ENCODE results near the gene TRPV2.

Gene TRPV2

DNA sequence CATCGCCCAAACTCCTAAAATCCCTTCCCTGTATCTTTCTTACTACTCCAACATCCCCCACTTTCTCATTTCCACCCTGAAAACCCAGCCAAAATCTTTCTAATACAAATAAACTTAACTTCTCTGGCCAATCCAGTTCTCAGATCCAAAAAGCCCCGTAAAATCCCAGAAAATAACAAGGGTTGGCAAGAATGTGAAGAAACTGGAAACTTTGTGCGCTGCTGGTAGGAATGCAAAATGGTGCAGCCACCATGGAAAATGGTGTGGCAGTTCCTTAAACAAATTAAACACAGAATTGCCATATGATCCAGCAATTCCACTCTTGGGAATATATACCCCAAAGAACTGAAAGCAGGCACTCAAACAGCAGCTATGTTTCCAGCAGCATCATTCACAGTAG, 52.5 kb downstream of the TRPV2 start:
- Mint-ChIP-seq H3K36me3 (ENCODE audit: low read depth) (no peaks in the 10 kb centered on the region), H3K4me3 (no peak overlapping the region), H3K4me1 (ENCODE audit: low read depth) (no peaks in the 10 kb centered on the region), H3K27ac (no peak overlapping the region), H3K9me3 (no peaks in the 10 kb centered on the region), H3K27me3 (no peaks in the 10 kb centered on the region)

DNA sequence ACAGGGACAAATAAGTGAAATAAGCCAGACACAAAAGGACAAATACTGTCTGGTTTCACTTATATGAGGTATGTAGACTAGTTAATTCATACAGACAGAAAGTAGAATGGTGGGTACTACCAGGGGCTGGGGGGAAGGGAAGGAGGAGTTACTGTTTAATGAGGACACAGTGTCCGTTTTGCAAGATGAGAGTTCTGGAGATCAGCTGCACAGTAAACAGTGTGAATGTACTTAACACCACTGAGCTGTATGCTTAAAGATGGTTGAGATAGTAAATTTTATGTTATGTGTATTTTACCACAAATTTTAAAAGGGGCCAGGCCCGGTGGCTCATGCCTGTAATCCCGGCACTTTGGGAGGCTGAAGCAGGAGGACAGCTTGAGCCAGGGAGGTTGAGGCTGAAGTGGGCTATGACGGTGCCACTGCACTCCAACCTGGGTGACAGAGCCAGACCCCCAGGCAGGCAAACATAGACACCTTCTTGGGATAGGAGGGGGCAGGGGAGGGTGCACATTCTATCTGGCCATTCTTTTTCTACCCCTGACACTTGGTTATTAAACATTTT, 53.1 kb downstream of the TRPV2 start:
- Mint-ChIP-seq H3K27ac (no peak overlapping the region), H3K4me1 (ENCODE audit: low read depth) (no peaks in the 10 kb centered on the region), H3K9me3 (no peaks in the 10 kb centered on the region), H3K27me3 (no peaks in the 10 kb centered on the region), H3K4me3 (no peak overlapping the region), H3K36me3 (ENCODE audit: low read depth) (no peaks in the 10 kb centered on the region)

DNA sequence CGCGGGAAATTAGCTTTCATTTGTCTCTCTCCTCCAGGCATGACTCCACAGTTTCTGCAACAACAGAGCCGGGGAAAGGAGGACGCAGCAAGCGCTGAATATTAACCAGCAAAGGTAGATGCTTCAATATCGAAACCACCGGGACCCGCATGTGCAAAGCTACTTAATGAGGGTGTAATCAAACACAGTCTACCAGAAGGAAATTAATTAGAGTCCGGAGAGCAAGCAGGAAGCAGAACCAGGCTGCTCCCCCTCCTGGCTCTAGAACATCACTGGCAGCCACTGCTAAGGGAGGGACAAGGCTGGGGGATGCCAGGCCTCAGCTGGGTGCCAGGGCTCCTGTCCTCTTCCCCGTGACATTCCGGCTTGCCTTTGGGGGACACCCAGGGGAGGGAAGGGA, 54.9 kb downstream of the TRPV2 start:
- no peaks in the 10 kb centered on the region for H3K9me3 Mint-ChIP-seq
- no peaks in the 10 kb centered on the region for H3K36me3 Mint-ChIP-seq (ENCODE audit: low read depth)
- H3K4me1 Mint-ChIP-seq (ENCODE audit: low read depth) = no peaks in the 10 kb centered on the region
- H3K27ac Mint-ChIP-seq = no peak overlapping the region
- no peak overlapping the region for H3K4me3 Mint-ChIP-seq
- H3K27me3 Mint-ChIP-seq = no peaks in the 10 kb centered on the region

DNA sequence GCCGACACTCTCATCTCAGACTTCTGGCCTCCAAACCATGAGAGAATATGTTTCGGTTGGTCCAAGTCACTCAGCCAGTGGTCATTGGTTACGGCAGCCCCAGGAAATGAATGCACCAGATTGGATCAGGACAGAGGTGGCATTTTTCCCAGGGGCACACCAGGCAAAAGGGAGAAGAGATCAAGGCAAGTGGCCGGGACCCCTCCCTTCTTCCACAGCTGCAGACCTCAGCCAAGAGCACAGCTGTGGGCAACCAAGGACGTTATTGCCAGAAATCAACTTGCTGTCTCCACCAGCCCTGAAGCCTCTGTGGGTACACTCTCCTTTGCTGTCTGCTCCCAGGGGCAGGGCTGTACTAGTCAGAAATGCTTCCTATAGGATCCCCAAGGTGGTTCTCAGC, 55.9 kb downstream of the TRPV2 start:
- no peaks in the 10 kb centered on the region for H3K9me3 Mint-ChIP-seq
- no peaks in the 10 kb centered on the region for H3K36me3 Mint-ChIP-seq (ENCODE audit: low read depth)
- no peak overlapping the region for H3K4me3 Mint-ChIP-seq
- H3K27ac Mint-ChIP-seq = no peak overlapping the region
- no peaks in the 10 kb centered on the region for H3K27me3 Mint-ChIP-seq
- H3K4me1 Mint-ChIP-seq (ENCODE audit: low read depth) = no peaks in the 10 kb centered on the region

DNA sequence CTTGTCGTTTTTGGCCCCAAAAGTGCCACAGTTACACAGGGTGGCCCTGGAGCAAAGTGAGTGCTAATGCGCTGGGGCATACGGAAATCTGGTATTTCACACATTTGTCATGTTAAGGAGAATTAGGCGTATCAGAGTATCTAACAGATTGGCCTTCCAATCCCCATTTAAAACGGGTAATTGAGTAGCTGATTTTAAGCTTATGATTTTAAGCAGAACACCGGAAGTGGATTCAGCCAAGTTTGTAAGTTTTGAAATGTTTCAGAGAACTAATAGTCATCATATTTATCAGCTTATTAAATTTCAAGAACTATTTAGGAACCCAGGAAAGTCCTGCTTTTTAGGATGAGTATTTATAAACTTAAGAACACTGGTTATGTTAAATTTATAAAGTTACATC, 57.2 kb downstream of the TRPV2 start:
- Mint-ChIP-seq H3K9me3 (no peaks in the 10 kb centered on the region), H3K36me3 (ENCODE audit: low read depth) (no peaks in the 10 kb centered on the region), H3K27me3 (no peaks in the 10 kb centered on the region), H3K4me1 (ENCODE audit: low read depth) (no peaks in the 10 kb centered on the region), H3K4me3 (no peak overlapping the region), H3K27ac (no peak overlapping the region)

DNA sequence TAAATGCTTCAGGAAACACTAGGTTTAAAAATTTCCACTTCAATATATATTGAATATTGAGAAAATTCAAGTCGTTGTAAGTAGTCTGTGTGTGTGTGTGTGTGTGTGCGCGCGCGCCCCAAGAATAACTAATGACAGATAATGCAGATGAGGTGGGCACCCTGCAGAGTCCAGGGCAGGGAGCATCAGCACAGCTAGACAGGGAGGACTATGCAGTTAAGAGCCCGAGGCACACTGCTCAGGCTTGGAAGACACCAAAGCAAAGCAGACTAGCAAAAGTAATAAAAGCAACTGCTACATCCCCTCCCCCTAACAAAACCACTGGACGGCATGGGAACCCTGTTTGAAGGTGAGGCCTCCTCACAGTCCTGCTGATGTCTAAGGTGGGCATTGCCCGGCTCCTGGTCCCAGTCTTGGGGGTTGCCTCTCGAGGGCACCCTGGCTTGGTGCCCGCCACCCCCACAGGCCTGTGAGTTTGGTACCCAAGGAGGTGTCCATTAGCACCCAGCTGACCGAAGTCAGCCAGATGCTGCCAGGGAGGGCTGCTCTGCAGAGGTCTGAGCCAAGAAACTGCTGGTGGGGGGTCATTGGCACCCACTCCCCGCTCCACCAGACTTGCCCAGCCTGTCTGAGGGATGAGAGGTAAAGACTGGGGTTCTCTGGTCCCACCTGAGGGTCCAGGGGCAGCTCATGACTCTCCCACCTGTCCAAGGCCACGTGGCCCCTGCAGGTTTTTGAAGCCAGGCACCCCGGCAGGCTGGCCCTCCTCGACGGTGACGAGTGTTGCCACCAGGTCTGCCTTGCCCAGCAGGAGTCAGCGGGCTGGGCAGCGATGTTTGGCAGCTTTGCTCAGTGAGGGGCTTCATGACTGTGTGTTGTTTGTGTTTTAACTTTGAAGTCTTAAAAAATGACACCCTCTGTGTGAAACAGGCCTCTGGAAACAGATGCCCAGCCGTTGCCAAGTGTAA, 58.0 kb downstream of the TRPV2 start:
- Mint-ChIP-seq H3K27ac (no peak overlapping the region), H3K27me3 (no peaks in the 10 kb centered on the region), H3K9me3 (no peaks in the 10 kb centered on the region), H3K36me3 (ENCODE audit: low read depth) (no peaks in the 10 kb centered on the region), H3K4me3 (no peak overlapping the region), H3K4me1 (ENCODE audit: low read depth) (no peaks in the 10 kb centered on the region)

DNA sequence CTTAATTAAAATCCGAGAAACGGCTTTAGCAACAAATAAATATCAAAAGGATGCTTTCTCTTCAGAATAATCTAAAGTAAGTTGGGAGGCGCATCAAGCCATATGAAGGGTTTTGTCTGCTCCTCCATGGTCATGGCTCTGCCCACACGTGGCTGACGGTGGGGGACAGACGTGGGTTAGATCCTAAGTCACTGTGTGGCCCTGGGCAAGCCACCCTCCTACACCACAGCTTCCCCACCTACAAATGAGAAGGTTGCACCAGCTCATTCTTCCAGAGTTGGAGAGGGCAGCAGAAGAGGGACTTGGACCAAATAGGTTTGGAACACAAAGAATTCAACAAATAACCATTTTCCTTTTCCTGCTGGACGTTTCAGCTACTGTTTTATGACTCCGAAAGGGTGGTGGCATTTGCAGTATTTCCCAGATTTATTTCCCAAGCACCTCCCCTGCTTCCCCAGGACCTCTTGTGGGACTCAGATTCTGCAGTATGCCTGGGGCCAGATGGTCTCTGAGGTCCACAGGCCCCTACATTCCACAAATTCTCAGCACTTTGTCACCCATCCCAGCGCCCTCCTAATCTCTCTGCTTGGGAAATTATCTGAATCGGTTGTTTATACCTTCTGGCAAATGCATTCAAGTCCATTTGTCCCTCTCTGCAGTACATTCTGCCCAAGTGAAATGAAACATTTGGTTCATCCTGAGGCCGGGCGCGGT, 58.8 kb downstream of the TRPV2 start:
- Mint-ChIP-seq H3K27me3 (no peaks in the 10 kb centered on the region), H3K27ac (no peak overlapping the region), H3K4me1 (ENCODE audit: low read depth) (no peaks in the 10 kb centered on the region), H3K9me3 (no peaks in the 10 kb centered on the region), H3K4me3 (no peak overlapping the region), H3K36me3 (ENCODE audit: low read depth) (no peaks in the 10 kb centered on the region)

DNA sequence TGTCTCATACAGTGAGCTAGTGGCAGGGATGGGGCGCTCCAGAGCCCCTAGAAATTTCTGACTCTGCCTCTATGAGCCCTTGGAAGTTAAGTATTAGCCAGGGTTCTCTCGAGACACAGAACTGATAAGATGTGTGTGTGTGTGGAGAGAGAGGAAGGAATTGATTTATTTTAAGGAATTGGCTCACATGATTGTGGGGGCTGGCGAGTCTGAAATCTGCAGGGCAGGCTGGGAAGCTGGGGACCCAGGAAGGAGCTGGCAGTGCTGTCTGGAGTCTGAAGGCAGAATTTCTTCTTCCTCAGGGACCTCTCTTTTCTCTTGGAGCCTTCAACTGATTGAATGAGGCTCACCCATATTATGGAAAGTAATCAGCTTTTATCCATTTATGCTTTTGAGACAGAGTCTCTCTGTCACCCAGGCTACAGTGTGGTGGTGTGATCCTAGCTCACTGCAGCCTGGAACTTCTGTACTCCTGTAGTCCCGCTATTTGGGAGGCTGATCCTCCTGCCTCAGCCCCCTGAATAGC, 59.9 kb downstream of the TRPV2 start:
- H3K27ac Mint-ChIP-seq = no peak overlapping the region
- no peaks in the 10 kb centered on the region for H3K4me1 Mint-ChIP-seq (ENCODE audit: low read depth)
- no peaks in the 10 kb centered on the region for H3K9me3 Mint-ChIP-seq

DNA sequence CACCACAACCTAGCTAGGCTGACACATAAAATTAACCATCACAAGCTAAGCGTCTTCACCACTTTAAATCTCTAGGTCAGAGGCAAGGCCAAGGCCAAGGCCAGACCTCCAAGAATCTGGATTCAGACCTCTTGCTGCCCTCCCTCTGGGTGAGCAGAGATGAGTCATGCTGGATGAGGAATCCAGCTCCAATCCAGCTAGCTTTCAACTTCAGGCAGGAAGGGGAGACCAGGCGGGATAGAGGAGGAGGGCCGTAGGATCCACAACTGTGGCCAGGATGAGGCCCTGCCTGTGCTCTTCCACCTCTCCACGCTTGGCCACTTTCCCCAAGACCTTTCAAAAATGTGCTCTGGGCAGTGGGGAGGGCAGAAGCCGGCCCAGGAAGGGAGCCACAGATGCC, 61.9 kb downstream of the TRPV2 start:
- Mint-ChIP-seq H3K27me3 (no peaks in the 10 kb centered on the region), H3K9me3 (no peaks in the 10 kb centered on the region), H3K36me3 (ENCODE audit: low read depth) (no peaks in the 10 kb centered on the region), H3K4me3 (no peak overlapping the region), H3K4me1 (ENCODE audit: low read depth) (no peaks in the 10 kb centered on the region), H3K27ac (no peak overlapping the region)

More for the DNA sequence above, 59.9 kb downstream of the TRPV2 start:
- no peaks in the 10 kb centered on the region for H3K36me3 Mint-ChIP-seq (ENCODE audit: low read depth)
- H3K4me3 Mint-ChIP-seq = no peak overlapping the region
- H3K27me3 Mint-ChIP-seq = no peaks in the 10 kb centered on the region

DNA sequence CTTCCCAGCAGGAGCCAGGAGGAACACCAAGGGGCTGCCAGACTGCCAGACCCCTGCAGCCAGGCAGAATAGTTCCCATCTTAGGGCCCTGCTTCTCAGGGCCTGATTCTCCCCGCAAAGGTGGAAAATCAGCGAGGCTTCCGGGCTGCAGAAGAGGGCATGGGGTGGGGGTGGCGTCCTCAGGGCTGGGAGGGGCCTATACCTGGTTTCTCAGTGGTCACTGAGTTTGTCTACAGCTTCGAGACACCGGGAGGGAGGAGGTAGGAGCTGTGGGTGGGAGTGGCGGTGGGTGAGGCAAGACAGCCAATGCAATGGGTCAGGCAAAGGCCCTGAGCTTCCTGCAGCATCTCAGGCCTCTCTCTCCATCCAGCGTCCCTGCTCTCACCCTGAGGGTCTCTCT, 62.3 kb downstream of the TRPV2 start:
- Mint-ChIP-seq H3K27ac (no peak overlapping the region), H3K27me3 (no peaks in the 10 kb centered on the region), H3K4me1 (ENCODE audit: low read depth) (no peaks in the 10 kb centered on the region), H3K9me3 (no peaks in the 10 kb centered on the region), H3K36me3 (ENCODE audit: low read depth) (no peaks in the 10 kb centered on the region), H3K4me3 (no peak overlapping the region)

DNA sequence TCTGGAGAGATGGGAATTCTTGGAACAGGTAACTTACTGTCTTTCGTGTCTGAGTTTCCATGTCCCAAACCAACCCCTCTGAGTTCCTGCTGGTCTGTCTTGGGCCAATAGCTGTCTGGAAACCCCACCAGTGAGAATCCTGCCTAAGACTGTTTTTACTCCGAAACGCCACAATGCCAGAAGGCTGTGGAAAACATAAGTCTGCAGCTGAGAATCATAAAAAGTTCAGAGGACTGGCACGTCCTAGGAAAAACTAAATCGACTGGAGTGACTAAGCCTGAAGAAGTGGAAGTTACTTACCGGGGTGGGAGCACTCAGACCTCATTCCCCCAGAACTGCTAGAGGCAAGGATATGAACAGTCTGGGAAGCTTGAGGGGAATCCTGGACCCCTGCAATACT, 63.3 kb downstream of the TRPV2 start:
- Mint-ChIP-seq H3K4me3 (no peak overlapping the region), H3K4me1 (ENCODE audit: low read depth) (no peaks in the 10 kb centered on the region), H3K9me3 (no peaks in the 10 kb centered on the region), H3K36me3 (ENCODE audit: low read depth) (no peaks in the 10 kb centered on the region), H3K27me3 (no peaks in the 10 kb centered on the region), H3K27ac (no peak overlapping the region)

DNA sequence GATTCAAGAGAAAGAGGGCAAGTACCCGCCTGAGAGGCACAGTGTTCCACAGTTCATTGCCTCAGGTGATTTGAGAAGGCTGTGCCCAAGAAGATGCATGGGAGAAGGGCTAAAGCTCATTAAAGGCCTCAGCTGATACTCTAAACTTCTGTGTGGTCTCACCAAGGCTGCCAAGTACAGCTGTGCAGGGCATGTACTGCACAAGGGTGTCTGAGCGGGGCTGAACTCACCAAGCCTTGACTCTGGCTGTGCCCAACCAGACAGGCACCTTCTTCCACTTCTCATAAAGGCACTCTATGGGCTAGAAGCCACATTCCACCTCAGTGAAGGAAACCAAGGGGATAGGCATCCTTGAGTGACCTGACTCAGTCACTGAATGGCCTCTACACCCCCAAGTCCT, 63.9 kb downstream of the TRPV2 start:
- Mint-ChIP-seq H3K36me3 (ENCODE audit: low read depth) (no peaks in the 10 kb centered on the region), H3K27me3 (no peaks in the 10 kb centered on the region), H3K9me3 (no peaks in the 10 kb centered on the region), H3K4me1 (ENCODE audit: low read depth) (no peaks in the 10 kb centered on the region), H3K4me3 (no peak overlapping the region), H3K27ac (no peak overlapping the region)

DNA sequence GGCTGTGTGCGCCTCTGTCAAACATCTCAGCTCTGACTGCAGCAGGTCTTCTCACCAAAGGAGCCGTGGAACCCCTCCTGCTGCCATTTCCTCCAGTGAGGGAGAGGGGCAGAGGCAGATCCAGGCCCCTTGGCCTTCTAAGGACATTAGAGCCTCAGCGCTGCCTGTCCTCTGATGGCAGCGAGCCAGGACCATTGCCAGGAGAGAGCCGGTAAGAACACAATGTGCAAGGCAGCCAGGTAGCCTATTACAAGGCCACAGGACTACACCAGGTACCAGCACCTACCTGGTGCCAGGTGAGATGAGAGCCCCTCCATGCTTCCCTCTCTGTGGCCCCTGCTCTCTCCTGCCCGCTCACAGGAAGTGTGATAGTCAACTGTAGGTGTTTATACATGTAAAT, 65.6 kb downstream of the TRPV2 start:
- Mint-ChIP-seq H3K4me3 (no peak overlapping the region), H3K27me3 (no peaks in the 10 kb centered on the region), H3K9me3 (no peaks in the 10 kb centered on the region), H3K4me1 (ENCODE audit: low read depth) (no peaks in the 10 kb centered on the region), H3K36me3 (ENCODE audit: low read depth) (no peaks in the 10 kb centered on the region), H3K27ac (no peak overlapping the region)

DNA sequence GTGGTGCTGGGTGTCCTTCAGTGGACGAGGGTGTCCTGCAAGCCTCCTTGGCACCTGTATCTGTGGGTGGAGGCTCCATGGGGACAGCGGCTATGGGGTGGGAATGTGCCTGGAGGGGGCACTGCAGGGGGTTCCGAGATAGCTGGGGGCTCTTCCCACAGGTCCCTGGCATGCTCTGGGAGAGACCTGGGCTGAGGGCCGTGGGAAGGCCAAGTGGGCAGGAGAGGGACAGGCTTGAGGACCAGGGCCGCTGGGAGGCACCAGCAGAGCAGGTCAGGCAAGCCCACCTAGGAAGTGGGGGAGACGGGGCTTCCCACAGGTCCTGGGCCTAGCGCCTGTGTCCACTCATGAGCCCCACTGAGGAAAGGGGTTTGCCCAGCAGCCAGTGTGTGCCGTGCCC, 66.9 kb downstream of the TRPV2 start:
- Mint-ChIP-seq H3K9me3 (no peaks in the 10 kb centered on the region), H3K27me3 (no peaks in the 10 kb centered on the region), H3K4me1 (ENCODE audit: low read depth) (no peaks in the 10 kb centered on the region), H3K4me3 (no peak overlapping the region), H3K27ac (no peak overlapping the region), H3K36me3 (ENCODE audit: low read depth) (no peaks in the 10 kb centered on the region)

DNA sequence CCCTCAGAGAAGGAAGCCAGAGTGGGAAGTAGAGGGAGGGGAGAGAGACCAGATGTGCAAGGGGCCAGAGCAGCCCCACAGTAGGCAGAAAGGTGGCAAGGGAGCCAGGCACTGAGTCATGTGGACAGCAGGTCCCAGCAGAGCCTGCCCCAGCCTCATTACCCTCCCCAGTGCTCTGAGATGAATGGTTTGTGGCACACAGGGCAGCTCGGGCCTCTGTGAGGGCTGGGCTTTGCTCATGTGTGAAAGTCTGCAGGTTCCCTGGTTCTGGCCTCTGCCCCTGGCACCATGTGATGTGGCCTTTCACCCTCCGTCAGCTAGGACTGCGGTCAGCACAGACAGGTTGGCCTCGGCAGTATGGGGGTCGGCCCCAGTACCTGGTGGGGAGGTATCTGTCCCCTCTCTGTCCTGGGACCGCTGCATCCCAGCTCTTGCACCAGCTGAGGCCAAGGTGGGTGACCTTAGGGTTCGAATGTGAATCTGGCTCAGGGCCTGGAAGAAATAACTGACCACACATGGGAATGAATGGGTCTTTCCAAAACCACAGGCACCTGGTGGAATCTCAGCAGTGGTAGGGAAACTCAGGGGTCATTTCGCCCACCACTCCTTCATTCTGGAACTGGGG, 67.8 kb downstream of the TRPV2 start:
- Mint-ChIP-seq H3K27ac (no peak overlapping the region), H3K9me3 (no peaks in the 10 kb centered on the region), H3K4me1 (ENCODE audit: low read depth) (no peaks in the 10 kb centered on the region), H3K4me3 (no peak overlapping the region), H3K27me3 (no peaks in the 10 kb centered on the region), H3K36me3 (ENCODE audit: low read depth) (no peaks in the 10 kb centered on the region)

All from stimulated activated naive CD8-positive, alpha-beta T cell treated with anti-CD3 and anti-CD28 coated beads, Interleukin-15, Interleukin-2, amounts not matched to agents 100 ng/mL and 50 ng/mL, for 24 hours (primary cell).